ENCODE measurements around the gene KIF24.
"Not testable (repeated sequence)": the region's sequence is repeated elsewhere in the genome, so short reads cannot be mapped to it uniquely, and the experiment has no call there.

Gene KIF24

GRCh38 chr9:34326690-34327089 lies 2.4 kb downstream of the KIF24 start:
- no peak for DNase-seq

- DNase-seq = no peak
These were observed 6.0 kb downstream of the KIF24 start for GRCh38 chr9:34322899-34323591.

GRCh38 chr9:34321451-34321850 lies 7.6 kb downstream of the KIF24 start:
- no peak for DNase-seq

- DNase-seq = no peak
These were observed 10.8 kb downstream of the KIF24 start for GRCh38 chr9:34318163-34318790.

GRCh38 chr9:34317436-34317835 lies 11.6 kb downstream of the KIF24 start:
- DNase-seq = no peak

- DNase-seq = no peak
These were observed 17.4 kb downstream of the KIF24 start for GRCh38 chr9:34311499-34312185.

GRCh38 chr9:34310215-34310614 lies 18.9 kb downstream of the KIF24 start:
- DNase-seq = no peak

- not testable (repeated sequence) for DNase-seq
These were observed 20.8 kb downstream of the KIF24 start for GRCh38 chr9:34308316-34308715.

GRCh38 chr9:34301064-34301463 lies 28.0 kb downstream of the KIF24 start:
- not testable (repeated sequence) for DNase-seq

- DNase-seq = no peak
These were observed 36.5 kb downstream of the KIF24 start for GRCh38 chr9:34292552-34292951.

- no peak for DNase-seq
These were observed 37.6 kb downstream of the KIF24 start for GRCh38 chr9:34291423-34291822.

- DNase-seq = peak; percentile 74
These were observed 38.0 kb downstream of the KIF24 start for GRCh38 chr9:34291023-34291422.

GRCh38 chr9:34289159-34289558 lies 39.9 kb downstream of the KIF24 start:
- no peak for DNase-seq

- no peak for DNase-seq
These were observed 47.0 kb downstream of the KIF24 start for GRCh38 chr9:34282096-34282495.

GRCh38 chr9:34279411-34279810 lies 49.7 kb downstream of the KIF24 start:
- DNase-seq = no peak
